NCI-H187 treated with DMSO at 0.1 percent for 48 hours (cell line): ENCODE results near the gene SOX6.

Experiments
- DNase-seq: peaks from one replicate; lab custom pipeline; 2025; lab: John Stamatoyannopoulos, UW

The SOX6 gene

DNA sequence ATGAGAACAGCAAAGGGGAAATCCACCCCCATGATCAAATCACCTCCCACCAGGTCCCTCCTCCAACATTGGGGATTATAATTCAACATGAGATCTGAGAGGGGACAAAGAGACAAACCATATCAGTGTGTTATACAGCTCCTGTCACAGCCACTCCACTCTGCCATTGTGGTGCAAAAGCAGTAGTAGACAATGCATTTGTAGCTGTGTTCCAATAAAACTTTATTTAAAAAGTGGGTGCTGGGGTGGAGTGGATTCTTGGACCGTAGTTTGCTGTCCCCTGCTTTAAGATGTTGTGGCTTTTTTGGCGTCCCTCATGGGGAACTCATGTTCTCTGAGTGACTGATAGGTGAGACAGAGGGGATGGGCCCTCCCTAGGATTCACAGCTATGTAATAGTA lies 399.1 kb downstream of the SOX6 start:
- no peak for DNase-seq

DNA sequence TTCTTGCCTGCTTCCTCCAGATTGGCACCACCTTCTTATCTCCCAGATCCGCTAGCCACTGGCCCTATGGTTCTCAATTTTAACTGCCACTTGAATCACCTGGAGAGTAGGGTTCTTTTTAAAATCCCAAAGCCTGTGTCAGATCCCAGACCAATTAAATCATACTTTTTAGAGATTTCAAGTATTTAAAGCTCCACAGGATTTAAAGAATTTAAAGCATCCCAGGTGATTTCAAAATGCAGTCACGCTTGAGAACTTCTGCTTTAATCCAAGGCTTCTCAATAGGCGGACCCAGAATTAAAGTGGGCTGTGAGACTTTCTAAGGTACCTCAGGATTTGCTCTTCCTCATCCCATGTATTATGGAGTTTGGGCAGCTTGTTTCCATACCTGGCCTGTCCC lies 400.0 kb downstream of the SOX6 start:
- DNase-seq, result no peak

DNA sequence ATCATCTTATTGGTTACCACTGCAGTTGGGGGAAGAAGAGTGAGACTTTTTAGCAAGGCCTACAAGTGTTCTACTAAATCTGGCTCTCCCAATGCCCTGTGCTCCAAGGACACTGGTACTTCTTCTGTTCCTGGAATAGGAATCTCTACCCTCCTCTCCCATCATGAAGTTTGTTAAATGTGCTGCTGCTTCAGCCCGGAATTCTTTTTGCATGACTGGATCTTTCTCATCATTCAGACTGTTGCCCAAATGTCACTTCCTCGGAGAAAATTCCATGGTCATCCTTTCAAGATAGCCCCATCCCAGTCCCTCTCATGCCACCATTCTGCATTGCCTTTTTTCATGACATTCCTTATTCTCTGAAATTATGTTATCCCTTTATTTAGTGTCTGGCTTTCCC lies 400.8 kb downstream of the SOX6 start:
- DNase-seq, result no peak

DNA sequence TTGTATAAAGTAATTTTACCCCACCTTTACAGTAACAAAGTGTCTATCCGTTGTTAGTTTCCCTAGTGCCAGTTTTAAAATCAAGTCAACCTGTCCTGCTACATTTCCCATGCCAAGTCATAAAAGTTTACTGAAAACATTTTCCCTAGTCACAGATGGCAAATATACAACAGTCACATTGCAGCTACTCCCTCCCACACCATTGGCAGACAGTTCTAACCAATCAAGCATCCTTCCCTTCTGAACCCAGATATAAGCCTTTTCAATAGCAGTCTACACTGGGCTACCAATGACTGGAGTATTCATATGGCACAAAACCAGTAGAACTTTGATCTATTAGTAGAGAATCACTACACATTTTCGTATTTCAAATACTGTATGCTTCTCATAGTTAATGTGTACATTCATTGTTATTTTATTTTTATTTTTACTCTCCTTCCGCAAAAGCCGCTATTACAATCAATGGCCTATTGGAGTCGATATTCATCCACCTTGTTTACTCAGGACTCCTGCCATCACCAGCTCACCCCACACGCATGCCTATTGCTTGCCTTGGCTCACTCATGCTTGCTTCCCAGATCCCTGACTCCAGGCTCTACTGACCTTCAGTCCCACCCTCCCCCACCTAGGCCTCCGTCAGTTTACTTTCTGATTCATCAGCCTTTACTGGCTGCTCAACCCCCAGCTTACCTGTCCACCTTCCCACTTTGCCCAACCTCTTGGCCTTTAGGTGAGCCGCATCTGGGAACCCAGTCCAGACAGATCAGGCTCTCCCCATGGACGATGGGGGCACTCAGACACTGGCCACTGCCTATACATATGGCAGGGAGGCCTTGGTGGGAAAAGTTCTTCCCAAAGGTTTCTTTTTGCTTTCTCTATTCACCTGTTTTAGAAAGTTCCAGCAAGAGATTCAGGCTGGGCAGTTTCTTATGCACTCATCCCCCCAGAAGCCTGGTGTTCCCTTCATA lies 408.4 kb downstream of the SOX6 start:
- no peak for DNase-seq

DNA sequence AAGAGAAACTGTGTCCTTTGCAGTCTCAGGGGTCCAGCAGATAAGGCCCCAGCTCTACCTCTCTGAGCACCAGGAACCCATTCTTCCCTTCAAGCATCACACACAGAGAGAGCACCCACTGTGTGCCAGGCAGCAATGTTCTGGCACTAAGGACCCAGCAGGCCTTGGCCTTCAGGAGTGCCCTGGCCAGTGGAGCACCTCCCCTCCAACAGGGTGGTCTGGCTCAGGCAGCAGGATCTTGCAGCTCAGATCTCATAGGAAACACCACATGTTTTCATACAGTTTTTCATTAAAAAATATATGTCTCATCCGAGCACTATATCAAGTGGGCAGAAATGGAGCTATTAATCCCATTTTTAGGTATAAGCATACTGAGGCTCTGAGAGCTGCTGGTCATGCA lies 410.6 kb downstream of the SOX6 start:
- DNase-seq, result no peak

DNA sequence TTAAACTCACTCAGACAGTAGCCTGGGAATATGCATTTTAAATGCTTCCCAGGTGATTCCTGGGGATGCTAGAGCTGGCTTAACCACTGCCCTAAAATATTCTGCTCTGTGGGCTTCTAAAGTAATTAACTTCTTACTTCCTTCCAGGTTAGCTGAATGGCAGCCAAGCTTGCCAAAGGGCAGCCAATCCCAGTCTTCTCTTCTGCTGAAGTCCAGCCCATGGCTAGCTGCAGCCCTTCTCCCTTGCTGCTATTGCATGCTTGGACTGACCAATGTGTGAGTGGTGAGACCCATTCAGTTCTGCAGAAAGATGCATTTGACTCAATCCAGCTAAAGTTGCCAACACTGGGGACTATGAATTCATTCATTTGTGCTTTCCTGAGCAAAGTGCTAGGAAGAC lies 411.9 kb downstream of the SOX6 start:
- DNase-seq, result no peak

DNA sequence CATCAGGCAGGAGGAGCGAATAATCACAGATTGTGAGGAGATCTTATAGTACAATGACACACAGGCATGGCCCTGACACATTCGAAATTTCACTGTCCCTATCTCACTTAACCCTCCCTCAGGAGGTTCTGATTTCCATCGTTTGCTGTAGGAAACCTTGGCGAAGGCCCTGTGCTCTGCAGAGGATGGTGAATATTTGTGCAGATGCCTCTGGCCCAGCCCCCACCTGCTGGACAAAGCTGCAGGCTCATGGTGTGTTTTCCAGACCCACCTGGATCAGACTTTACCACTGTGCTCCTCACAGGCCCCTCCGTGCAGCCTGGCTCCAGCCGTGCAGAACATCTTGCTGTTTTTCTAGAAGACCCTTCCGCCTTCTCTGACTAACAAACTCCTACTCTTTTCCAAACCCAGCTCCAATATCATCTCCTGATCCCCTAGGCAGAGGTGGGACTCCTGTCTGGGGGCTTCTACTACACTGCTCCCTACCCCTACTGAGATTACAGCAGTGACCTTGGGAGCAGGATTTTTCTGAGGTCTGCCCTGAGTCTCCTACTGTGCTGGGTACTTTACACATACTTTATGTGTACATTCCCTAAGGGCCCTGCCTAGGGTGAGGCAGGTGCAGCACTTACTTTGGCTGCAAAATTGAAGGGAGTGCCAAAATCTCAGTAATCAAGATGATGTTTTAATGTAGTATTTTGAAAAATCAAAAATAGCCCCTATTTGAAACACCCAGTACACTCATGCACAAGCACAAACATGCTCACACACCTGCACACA lies 412.7 kb downstream of the SOX6 start:
- DNase-seq, result no peak

DNA sequence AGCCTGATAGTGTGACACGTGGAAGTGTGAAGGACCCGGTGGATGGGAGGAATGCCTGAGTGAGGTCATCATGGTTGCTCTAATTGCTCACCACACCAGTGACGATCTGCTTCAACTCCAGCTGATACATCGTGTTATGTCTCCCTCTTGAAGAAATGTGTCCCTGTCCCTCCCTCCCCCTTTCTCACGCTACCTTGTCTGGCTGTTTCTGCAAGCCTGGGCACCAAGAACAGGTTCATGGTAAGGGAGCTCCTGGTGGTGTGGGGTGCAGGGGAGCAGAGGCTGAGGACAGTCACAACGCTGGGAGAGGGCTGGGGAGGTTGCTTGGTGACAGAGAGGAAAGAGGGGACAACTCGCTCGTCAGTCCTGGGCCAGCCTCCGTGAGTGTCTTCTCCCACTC lies 413.4 kb downstream of the SOX6 start:
- no peak for DNase-seq

DNA sequence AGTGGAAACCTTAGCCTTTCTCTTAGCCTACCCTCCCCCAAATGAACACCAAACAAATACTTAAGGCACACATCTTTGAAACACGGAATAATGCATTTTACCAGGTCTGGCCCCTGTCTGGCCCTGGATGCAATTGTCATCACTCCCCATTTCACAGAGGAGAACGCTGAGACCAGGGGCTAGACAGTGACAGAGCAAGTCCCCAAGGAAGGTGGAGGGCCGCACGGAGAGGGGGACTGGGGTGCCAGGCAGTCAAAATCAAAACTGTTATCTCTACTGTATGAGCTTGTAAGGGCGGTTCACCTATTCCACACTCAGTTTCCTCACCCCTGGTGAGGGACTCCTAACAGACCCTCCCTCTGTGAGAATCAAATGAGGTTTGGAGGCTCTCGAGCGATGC lies 414.2 kb downstream of the SOX6 start:
- DNase-seq, result no peak

DNA sequence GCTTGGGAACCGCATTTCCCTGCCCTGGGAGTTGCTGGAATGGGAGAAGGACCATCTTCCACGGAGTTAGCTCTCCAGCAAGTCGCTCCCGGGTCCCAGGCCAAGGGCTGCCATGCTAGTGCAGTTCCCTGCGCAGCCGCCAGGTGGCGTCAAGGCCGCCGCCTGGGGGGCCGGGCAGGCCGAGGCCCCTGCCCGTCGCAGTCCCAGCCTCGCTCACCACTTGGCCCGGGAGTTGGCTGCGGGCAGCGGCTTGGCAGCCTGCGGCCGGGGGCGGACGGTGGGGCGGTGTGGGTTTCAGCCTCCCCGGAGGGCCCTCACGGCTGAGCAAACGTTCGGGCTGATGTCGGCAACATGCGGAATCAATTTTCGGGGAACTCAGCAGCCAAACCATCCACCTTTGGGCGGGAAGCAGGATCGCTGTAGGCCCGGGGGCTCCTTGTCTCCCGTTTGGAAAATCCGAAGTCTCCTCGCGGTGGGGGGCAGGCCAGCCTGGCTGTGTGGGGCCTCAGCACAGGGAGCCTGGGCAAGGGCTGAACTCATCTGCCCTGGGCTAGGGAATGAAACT lies 415.1 kb downstream of the SOX6 start:
- no peak for DNase-seq

DNA sequence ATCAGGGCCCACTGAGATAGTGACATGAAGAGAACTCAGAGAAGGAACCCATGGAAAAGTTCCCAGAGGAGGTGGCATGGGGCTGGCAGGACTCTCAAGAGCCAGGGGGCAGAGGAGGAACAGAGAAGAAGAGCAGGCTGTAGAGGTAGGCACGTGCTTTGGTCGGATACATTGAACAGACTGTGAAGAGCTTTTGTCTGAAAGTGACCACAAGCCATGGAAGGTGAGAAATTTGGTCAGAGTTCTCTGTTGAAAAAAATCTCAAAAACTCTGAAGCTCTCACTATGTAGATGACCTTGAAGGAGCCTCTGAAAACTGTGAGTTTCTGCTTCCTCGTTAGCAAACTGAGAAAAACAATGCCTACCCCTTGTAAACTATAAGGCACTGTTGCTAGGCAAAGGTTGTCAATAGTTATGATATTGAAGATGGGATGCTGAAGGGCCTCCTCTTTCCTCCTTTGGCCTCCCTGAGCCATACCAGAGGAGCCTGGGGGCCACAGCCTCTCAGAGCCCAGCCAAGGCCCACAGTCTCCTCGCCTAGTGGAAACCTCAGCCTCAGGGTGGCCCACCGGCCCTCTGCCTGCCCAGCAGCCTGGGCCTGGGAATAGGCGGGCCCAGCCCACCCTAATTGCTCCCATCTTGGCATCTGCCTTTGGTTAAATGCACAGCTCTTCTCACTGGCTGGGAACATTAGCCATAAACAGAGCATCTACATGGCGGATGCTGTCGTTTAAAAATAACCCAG lies 415.7 kb downstream of the SOX6 start:
- no peak for DNase-seq

DNA sequence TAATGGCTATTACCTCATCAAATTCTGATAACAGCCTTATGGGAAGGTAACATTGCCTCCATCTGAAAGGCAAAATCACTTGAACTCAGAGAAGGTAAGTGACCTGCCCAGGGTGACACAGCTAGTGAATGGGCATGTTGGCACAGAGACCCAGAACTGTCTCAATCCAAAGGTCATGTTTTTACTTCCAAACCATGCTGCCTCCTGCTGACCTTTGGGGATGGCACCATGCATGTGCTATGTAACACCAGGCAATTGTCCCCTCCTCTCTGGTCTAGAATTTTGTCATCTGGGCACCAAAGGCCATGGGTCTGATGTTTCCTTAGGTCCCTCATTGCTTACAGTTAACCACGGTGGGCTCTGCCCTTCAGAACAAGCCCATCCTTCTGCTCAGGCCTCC lies 417.4 kb downstream of the SOX6 start:
- DNase-seq, result no peak

DNA sequence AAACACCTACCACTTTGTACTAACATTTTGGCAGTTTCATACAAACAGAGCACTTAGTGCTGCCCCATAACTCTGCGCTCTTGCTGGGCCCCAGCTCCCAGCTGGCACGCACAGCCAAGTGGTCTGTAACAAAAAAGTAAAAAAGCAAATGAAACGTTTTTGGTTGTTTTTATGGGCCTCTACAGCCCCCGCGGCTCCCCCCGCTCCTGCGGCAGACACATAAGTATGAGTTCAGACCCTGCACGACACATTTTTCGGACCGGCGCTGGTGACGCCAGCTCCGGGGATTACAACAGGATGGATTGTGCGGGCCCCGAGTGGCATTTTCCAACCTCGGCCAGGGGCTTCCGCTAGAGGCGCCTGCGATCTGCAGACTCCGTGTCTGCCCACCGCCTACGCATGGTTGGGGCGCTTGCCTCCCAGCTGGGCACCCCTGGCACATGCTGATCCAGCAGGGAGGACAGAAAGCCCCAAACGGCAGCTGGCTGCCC lies 418.2 kb downstream of the SOX6 start:
- DNase-seq, result no peak

DNA sequence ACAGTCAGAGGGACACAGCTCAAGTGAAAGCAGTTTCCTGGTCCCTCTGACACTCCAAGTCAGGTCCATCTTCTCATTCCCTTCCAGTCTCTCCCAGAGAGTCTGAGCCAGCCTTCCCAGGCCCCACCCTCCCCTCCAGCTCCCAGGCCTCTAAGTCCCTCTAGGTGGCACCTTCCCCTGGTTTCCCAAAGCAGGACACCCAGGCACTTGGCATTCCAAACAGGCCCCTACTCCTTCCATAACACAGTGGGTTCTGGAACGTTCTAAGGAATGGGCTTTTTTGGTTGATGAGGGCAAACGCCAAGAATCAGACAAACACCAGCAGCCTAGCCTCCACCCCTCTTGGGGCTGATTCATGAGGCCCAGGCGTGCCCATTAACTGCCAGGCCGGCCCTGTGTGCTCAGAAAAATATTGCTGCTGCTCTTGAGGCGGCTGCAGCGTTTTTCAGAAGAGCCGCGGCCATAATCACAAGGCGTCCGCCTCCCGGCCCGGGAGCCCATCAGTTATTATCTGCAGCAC lies 418.7 kb downstream of the SOX6 start:
- no peak for DNase-seq

DNA sequence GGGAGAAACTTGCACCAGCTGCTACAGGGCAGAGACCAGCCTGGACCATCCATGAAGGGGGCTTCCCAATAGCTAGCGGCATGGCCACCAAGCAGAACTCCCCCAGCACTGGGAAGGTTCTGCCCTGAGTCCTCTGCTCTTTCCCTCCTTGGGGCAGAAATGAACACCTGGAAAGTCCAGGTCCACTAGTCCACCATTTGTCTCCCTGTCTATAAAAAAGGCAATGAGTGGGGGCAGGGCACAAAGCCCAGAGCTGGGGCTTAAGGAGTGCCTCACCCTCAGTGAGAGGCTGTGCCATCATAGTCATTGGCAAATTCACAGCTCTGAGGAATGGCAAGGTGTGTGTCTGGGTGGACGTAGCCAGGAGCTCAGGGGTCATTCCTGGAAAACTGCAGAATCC lies 420.3 kb downstream of the SOX6 start:
- no peak for DNase-seq

DNA sequence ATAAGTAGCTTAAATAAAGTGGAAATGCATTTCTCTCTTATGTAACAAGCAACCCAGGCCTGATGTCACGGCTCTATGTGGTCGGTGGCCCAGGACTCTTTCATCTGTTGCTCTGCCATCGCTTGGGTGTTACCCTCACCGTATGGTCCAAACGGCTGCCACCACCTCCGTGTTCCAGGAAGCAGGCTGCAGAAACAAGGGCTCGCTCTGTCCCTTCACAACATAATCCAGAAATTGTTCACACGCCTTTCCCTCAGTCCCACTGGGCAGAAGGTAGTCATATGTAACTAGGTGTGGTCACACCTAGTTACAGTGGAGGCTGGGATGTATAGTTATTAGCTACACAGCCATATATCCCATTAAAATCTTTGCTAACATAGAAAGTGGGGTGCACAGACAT lies 421.0 kb downstream of the SOX6 start:
- DNase-seq, result no peak

DNA sequence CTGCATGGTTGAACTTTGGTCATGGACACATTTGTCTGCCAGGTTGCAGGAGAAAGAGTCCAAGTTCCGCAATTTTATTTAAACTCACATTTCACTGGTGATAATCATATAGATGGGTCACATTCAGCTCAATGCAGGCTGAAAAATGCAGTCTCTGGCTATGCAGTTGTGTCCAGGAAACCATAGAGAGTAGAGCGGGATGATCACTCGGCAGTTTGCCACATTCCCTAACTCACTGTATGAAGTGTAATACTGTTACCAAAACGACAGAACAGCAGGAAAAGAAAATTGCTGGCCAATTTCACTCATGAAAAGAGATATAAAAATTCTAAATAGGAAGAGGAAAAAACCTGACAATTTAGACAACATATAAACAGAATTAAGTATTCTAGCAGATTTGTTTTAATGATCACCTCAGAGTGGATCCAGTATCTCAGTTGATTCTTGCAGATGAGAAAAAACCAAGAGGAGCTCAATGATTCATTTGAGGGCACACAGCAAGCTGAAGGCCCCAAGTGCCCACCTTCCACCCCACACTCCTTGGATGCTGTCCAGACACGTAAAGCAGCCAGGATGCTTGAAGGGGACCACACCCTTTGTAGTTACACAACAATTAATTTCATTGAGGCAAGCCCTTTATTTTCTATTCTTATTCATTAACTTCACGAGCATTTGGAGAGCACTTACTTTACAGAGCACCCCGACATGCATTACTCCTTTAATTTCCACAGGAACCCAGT lies 422.3 kb downstream of the SOX6 start:
- DNase-seq, result no peak

DNA sequence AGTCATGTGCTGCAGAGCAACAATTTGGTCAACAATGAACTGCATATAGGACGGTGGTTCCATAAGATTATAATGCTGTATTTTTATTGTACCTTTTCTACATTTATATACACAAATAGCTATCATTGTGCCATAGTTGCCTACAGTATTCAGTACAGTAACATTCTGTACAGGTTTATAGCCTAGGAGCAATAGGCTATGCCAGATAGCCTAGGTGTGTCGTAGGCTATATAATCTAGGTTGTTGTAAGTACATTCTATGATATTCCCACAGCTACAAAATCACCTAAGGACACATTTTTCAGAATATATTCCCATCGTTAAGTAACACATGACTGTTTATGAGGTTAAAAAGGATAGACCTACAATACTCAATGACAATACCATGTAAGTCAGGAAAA lies 423.9 kb downstream of the SOX6 start:
- no peak for DNase-seq

DNA sequence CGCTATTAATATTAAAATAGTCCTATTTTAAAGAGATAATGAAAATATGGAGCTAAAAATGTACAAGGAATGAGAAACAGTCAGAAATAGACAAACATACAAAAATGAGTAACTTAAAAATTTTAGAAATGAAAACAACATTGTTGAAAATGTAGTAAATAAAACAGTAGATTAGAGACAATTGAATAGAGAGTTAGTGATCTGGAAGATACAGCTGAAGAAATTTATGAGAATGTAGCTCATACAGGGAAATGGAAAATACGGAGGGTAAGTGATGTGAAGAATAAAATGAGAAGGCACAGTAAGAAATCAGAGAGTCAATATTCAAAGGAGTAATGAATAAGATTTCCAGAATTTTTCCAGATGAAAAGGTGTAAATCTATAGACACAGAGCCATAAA lies 424.8 kb downstream of the SOX6 start:
- no peak for DNase-seq

DNA sequence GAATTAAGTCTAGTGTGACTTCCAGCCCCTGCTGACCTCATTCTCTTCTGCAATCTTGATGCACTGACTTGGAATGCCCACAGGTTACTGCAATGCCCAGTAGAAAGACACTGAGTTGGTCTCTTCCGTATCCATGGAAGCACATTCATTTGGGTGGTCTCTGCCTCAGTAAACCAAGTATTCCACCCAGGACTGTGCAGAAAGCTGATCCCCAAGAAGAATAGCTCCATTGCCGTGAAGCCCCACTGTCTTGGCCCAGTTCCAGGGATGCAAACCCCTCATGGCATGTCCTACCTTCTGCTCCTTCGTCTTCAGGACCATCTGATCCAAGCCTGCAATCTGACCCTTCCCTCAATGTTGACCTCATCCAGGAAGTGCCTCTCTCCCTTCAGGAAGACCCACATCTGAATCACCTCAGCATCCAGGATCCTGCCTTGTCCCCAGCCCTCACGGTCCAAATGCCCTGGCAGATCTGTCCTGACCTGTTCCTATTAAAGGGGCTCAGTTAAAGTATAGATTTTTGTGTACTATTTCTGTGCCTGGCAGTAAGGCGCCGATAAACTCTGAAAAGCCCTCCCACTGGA lies 425.8 kb downstream of the SOX6 start:
- DNase-seq, result no peak
